Measurements from ENCODE around the gene TMEM181.
"Not testable (repeated sequence)": the region's sequence is repeated elsewhere in the genome, so short reads cannot be mapped to it uniquely, and the experiment has no call there.

The TMEM181 gene

GRCh38 chr6:158609455-158610155 is 49.7 kb downstream of the TMEM181 start:
- TF ChIP-seq CTCF (conservative IDR thresholded peaks at IDR 0.05), result no peak
- H3K27ac ChIP-seq, result no peak overlapping the region

- no peak for TF ChIP-seq CTCF (conservative IDR thresholded peaks at IDR 0.05)
- no peak overlapping the region for H3K27ac ChIP-seq
These were observed 50.6 kb downstream of the TMEM181 start for GRCh38 chr6:158610319-158610968.

GRCh38 chr6:158611039-158611438 is 51.1 kb downstream of the TMEM181 start:
- no peak overlapping the region for H3K27ac ChIP-seq
- TF ChIP-seq CTCF (conservative IDR thresholded peaks at IDR 0.05), result no peak

- no peak overlapping the region for H3K27ac ChIP-seq
- no peak for TF ChIP-seq CTCF (conservative IDR thresholded peaks at IDR 0.05)
These were observed 51.9 kb downstream of the TMEM181 start for GRCh38 chr6:158611541-158612370.

GRCh38 chr6:158614606-158615005 is 54.7 kb downstream of the TMEM181 start:
- not testable (repeated sequence) for H3K27ac ChIP-seq

- H3K27ac ChIP-seq, result not testable (repeated sequence)
These were observed 58.4 kb downstream of the TMEM181 start for GRCh38 chr6:158618289-158618688.

- H3K27ac ChIP-seq, result no peak overlapping the region
- no peak for TF ChIP-seq CTCF (conservative IDR thresholded peaks at IDR 0.05)
These were observed 60.3 kb downstream of the TMEM181 start for GRCh38 chr6:158619922-158620801.
